Smooth muscle cell (in vitro differentiated cells): Measurements from ENCODE around the gene SEMA4C. TPM values are rescaled to one million over a fixed set of nuclear protein-coding genes. Genes with fewer than 3 reads are reported as not detected.

Source experiments
- DNase-seq: peaks from one replicate; lab custom pipeline; 2025; ENCODE audit not compliant: unreplicated experiment; lab: John Stamatoyannopoulos, UW
- H2AFZ ChIP-seq: fragments of 200-600 bp; sonication (generic); 2 replicates; pipeline ENCODE4 v1.6.0; 2016; ENCODE audit warnings: antibody characterized with exemption, low read depth, mild to moderate bottlenecking
- H3F3A ChIP-seq: fragments of 200-600 bp; sonication (generic); 2 replicates; pipeline ENCODE4 v1.6.0; 2017; ENCODE audit warnings: antibody characterized with exemption, low read depth
- H3K27ac ChIP-seq: fragments of 200-600 bp; sonication (generic); 2 replicates; pipeline ENCODE4 v1.5.1; 2016; ENCODE audit warnings: low read depth, mild to moderate bottlenecking
- H3K27me3 ChIP-seq: fragments of 200-600 bp; sonication (generic); 2 replicates; pipeline ENCODE4 v1.6.1; 2016; ENCODE audit warnings: low read depth, mild to moderate bottlenecking
- H3K36me3 ChIP-seq: fragments of 200-600 bp; sonication (generic); 2 replicates; pipeline ENCODE4 v1.5.1; 2016; ENCODE audit warnings: low read depth
- H3K4me1 ChIP-seq: fragments of 200-600 bp; sonication (generic); 2 replicates; pipeline ENCODE4 v1.5.1; 2016; ENCODE audit warnings: low read depth
- H3K4me2 ChIP-seq: fragments of 200-600 bp; sonication (generic); 2 replicates; pipeline ENCODE4 v1.6.0; 2016; ENCODE audit warnings: mild to moderate bottlenecking
- H3K4me3 ChIP-seq: fragments of 200-600 bp; sonication (generic); 2 replicates; pipeline ENCODE4 v1.5.1; 2016; ENCODE audit warnings: mild to moderate bottlenecking
- H3K79me2 ChIP-seq: fragments of 200-600 bp; sonication (generic); 2 replicates; pipeline ENCODE4 v1.6.0; 2016; ENCODE audit warnings: low read depth, mild to moderate bottlenecking
- H3K9ac ChIP-seq: fragments of 200-600 bp; sonication (generic); 2 replicates; pipeline ENCODE4 v1.6.0; 2016; ENCODE audit warnings: low read depth
- H3K9me3 ChIP-seq: fragments of 200-600 bp; sonication (generic); replicated peaks from 2 replicates; pipeline ENCODE4 v1.5.1; 2016; ENCODE audit warnings: low read depth
- H4K20me1 ChIP-seq: fragments of 200-600 bp; sonication (generic); 2 replicates; pipeline ENCODE4 v1.6.0; 2016; ENCODE audit warnings: low read depth
- WGBS: methylation state at CpG from one replicate; pipeline ENCODE4 v1.1.7; 2016; ENCODE audit warnings: low lambda C conversion rate; 5-methylcytosine and 5-hydroxymethylcytosine counted together
- polyA plus RNA-seq: library from polyadenylated mRNA; unstranded; fragments of >200 nt; fragmentation: Nextera tagmentation; extraction: Ambion mirVana; gene quantifications from 2 replicates; pipeline ENCODE4 v1.2.1, GENCODE V29; 2016
- total RNA-seq: library from RNA; depleted of rRNA; stranded (reverse); fragments of >200 nt; gene quantifications from 2 replicates; pipeline ENCODE4 v1.2.3, GENCODE V29; 2014
- TF ChIP-seq, protein P1 (sequence below): fragments of 200-600 bp; sonication (generic); IDR thresholded peaks from 2 replicates; pipeline ENCODE4 v1.5.1; 2017; ENCODE audit warnings: borderline replicate concordance, mild to moderate bottlenecking, antibody characterized with exemption; ENCODE audit not compliant: insufficient read depth, poor library complexity, severe bottlenecking

The SEMA4C gene
- total and polyA plus RNA-seq, 2 experiments from 2014 or later, result 40.7 to 41.0 TPM

GRCh38 chr2:96893289-96894150, 23.6 kb upstream of the SEMA4C start:
- Histone ChIP-seq H3K4me3 (no peak overlapping the region), H4K20me1 (no peaks in the 10 kb centered on the region), H2AFZ (no peak overlapping the region), H3K27me3 (no peaks in the 10 kb centered on the region), H3K4me2 (no peak overlapping the region), H3K79me2 (no peaks in the 10 kb centered on the region), H3K27ac (no peak overlapping the region), H3K4me1 (peaks cover 32% of the 10 kb centered on the region), H3K9ac (no peak overlapping the region), H3K9me3 (no peaks in the 10 kb centered on the region), H3K36me3 (no peaks in the 10 kb centered on the region), H3F3A (peaks cover 21% of the 10 kb centered on the region)
- TF ChIP-seq, protein P1, sequence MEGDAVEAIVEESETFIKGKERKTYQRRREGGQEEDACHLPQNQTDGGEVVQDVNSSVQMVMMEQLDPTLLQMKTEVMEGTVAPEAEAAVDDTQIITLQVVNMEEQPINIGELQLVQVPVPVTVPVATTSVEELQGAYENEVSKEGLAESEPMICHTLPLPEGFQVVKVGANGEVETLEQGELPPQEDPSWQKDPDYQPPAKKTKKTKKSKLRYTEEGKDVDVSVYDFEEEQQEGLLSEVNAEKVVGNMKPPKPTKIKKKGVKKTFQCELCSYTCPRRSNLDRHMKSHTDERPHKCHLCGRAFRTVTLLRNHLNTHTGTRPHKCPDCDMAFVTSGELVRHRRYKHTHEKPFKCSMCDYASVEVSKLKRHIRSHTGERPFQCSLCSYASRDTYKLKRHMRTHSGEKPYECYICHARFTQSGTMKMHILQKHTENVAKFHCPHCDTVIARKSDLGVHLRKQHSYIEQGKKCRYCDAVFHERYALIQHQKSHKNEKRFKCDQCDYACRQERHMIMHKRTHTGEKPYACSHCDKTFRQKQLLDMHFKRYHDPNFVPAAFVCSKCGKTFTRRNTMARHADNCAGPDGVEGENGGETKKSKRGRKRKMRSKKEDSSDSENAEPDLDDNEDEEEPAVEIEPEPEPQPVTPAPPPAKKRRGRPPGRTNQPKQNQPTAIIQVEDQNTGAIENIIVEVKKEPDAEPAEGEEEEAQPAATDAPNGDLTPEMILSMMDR, result no peak
- WGBS, result 97% methylated on average over 16 of the region's 16 CpGs
- no peak for DNase-seq

- Histone ChIP-seq H3K27me3 (no peaks in the 10 kb centered on the region), H3K79me2 (no peaks in the 10 kb centered on the region), H3K27ac (peak overlapping the region; percentile 63), H2AFZ (no peak overlapping the region), H3K36me3 (no peaks in the 10 kb centered on the region), H3K4me1 (peaks cover 45% of the 10 kb centered on the region), H3K4me2 (peak overlapping the region; percentile 59), H3F3A (peaks cover 33% of the 10 kb centered on the region), H4K20me1 (no peaks in the 10 kb centered on the region), H3K9ac (no peak overlapping the region), H3K9me3 (no peaks in the 10 kb centered on the region), H3K4me3 (no peak overlapping the region)
- DNase-seq, result no peak
- WGBS, result 25% methylated on average over 11 of the region's 11 CpGs
- TF ChIP-seq, protein P1, result no peak
Observed at GRCh38 chr2:96891591-96892333, 21.9 kb upstream of the SEMA4C start.

DNA sequence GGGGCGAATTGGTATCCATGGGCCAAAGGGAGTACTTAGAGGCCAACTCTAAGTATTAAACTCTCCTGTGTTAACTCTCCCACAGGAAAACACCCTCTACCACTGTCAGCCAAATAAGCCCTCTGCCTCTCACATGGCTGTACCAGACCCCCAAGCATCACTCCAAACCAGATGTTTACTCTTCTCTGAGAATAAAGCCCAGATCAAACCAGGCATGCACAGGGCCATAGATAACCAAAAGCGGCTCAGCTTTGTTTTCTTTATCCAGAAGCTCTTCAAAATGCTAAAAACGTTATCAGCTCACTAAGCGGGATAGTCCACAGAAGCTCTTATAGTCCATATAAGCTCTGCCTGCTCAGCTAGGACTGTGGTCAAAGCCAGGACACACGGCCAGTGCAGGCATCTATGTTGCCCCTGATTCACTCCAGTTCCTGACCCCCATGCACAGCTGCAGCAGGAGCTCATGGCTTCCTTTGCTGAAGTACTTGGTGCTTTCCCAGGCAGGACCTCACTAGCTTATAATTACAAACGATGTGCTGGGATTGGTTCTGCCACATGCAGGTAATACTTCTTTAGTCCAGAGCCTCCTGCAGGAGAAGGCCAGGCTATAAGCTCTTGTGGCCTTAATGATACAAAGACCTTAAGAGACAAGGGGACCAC, 21.0 kb upstream of the SEMA4C start:
- no peak for DNase-seq
- H3F3A ChIP-seq, result peaks cover 33% of the 10 kb centered on the region
- H2AFZ ChIP-seq, result no peak overlapping the region
- H3K27ac ChIP-seq, result peak overlapping the region; percentile 63
- peak overlapping the region; percentile 59 for H3K4me2 ChIP-seq
- WGBS, result 23% methylated on average over 6 of the region's 6 CpGs
- H3K9me3 ChIP-seq, result no peaks in the 10 kb centered on the region
- TF ChIP-seq, protein P1, result no peak
- no peak overlapping the region for H3K4me3 ChIP-seq
- no peaks in the 10 kb centered on the region for H3K79me2 ChIP-seq
- H4K20me1 ChIP-seq, result no peaks in the 10 kb centered on the region
- no peaks in the 10 kb centered on the region for H3K27me3 ChIP-seq
- no peak overlapping the region for H3K9ac ChIP-seq
- H3K36me3 ChIP-seq, result no peaks in the 10 kb centered on the region
- peaks cover 44% of the 10 kb centered on the region for H3K4me1 ChIP-seq
